ENCODE measurements around the gene TARBP2.

Gene TARBP2

DNA sequence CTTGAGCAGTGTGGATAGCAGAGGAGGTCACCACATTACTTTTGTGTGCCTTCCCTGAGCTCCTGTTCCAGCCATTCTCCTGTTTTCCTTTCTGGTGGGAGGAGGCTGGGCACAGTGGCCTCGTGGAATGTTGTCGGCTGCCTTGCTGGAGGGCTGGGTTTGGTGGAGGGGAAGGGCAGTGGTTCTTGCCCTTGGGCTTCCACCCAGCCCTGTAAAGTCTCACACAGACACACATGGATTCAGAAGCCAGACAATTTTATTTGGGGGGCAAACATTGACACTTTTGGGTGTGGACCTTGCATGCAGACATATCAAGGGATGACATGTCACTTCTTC lies 5.3 kb downstream of the TARBP2 start:
- in situ Hi-C loops (cut with HindIII; ENCODE audit: low pct_ligation_motif_present, low pct_unique_long_range_greater_than_20kb, low sequenced_read_pairs) = no loop called here
- DNase-seq = no peak

DNA sequence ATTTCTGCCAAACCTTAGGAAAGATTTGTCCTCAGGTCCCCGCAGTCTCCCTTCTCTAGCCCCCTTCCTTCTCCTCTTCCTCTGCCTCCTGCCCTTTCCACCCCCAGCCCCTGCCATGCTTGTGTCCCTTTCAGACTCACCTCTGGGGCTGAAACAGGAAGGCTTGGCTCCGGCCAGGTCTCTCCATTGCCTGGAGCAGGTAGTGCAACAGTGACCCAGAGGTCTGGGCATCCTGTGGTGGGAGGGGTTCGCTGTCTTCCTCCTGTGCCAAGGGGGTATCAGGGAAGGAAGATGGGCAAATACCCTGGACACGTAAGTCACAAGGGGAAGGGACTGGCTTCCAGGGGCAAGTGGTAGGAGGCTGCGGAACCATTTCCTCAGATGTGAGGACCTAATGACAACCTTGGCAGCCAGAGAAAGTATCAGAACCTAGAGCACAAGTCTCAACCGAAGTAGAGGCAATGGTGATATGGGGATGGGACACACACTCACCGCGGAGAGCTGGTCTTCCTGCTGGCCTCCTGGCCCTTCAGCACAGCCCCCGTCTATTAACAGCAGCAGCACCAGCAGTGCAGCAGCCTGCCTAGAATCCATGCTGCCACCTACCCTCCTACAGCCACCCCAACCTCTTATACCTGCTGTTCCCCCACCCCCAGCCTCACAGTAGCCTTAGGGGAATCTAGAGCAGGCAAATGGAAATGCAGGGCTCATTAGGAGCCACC lies 6.0 kb downstream of the TARBP2 start, which contains the start of gene NPFF:
NPFF (minus strand) TSS at position 604 of the 722 bp plus-strand sequence; CDS start at position 594, 10 bp downstream.
- in situ Hi-C loops (cut with HindIII; ENCODE audit: low pct_ligation_motif_present, low pct_unique_long_range_greater_than_20kb, low sequenced_read_pairs) = no loop called here
- no peak for DNase-seq

DNA sequence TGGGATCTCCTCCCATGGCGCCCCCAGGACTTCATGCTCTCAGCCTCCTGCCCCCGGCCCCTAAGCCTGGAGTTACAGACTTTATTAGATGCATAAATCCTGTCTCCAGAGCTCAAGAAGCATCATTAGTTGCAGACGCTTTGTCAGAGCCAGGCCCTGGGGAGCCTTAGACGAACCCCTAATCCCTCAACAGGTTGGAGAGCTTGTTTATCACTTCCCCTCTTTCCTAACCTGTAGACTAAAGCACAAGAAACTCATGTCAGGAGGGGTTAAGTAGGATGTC lies 6.5 kb downstream of the TARBP2 start:
- in situ Hi-C loops (cut with HindIII; ENCODE audit: low pct_ligation_motif_present, low pct_unique_long_range_greater_than_20kb, low sequenced_read_pairs) = no loop called here
- no peak for DNase-seq

DNA sequence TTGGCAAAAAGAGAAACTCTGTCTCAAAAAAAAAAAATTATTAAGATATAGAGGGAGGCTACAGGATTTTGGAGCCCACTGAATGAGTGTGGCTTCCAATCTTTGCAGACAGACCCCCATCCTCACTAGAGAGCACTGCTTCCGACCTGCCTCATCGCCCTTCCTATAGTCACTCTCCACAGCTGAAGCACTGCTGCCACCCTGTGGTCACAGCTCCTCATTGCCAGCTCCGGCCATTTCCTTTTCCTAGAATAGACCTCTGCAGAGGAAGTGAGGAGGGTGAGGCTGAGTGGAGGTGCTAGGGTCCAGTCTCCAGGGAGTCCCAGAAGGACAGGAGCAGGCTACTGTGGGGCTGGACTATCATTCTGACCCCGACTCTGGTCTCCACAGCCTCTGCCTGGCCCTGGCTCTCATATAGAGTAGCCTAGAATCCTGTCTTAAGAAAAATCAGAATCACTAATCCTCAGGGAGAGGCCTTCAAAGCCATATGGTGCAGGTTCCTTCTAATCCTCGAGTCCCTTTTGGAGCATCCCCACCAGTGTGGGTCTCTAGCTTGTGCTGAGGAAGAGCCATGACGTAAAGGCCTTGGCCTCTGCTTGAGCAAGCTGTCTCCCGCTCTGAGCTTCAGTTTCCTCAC lies 7.6 kb downstream of the TARBP2 start:
- peak; percentile 91 for DNase-seq
- in situ Hi-C loops (cut with HindIII; ENCODE audit: low pct_ligation_motif_present, low pct_unique_long_range_greater_than_20kb, low sequenced_read_pairs) = no loop called here

DNA sequence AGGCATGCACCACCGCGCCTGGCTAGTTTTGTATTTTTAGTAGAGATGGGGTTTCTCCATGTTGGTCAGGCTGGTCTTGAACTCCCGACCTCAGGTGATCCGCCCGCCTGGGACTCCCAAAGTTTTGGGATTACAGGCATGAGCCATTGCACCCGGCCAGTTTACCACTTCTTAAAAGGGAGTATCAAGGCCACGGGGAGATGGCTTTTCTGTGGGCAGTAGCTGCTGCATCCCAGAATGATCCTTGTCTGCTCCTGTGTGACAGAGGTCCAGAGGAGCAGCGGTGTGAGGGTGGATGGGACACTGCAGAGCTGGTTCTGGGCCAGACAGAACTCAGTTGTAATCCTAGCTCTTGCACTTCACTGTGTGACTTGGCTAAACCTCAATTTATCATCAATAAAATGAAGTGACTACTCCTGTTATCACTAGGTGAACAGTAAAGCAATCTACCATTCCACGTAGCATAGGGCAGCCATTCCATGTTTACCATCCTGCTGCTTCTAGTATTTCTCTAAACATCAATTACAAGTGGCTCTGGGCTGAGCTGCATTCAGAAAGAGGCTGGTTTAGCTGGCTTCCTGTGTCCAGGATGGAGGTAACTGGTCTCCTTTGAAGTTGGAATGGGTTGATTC lies 9.2 kb downstream of the TARBP2 start:
- DNase-seq = no peak
- in situ Hi-C loops (cut with HindIII; ENCODE audit: low pct_ligation_motif_present, low pct_unique_long_range_greater_than_20kb, low sequenced_read_pairs) = no loop called here

DNA sequence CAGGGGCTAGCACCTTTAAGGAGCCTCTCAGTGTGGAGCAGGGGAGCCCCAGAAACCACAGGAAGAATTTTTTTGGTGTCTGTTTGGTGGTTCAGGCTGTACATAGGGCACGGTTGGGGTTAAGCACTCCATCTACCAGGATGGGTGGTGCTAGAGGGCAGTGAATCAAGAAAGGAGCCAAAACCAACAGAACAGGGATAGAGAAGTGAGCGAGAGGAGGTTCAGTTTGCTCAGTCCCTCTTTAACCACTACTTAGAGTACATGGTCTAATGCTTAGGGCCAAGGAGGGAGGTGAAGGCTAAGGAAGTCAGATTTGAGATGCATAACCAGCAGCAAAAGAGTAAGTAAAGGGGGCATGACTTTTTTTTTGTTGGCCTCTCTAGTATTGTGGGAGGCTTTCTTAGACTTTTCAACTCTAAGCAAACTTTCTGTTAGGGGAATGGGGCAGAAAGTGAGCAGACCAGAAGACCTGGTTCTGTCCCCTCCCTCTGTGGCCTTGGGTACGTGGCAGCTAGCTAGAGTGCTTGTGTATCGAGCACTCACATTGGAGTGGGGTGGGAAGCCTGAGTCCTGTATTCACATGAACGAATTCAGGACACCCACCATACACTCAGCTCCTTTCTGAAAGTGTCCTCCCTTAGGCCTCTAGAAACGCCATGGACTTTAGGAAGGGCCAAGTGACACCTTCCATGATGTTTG lies 12.8 kb downstream of the TARBP2 start:
- in situ Hi-C loops (cut with HindIII; ENCODE audit: low pct_ligation_motif_present, low pct_unique_long_range_greater_than_20kb, low sequenced_read_pairs) = no loop called here

DNA sequence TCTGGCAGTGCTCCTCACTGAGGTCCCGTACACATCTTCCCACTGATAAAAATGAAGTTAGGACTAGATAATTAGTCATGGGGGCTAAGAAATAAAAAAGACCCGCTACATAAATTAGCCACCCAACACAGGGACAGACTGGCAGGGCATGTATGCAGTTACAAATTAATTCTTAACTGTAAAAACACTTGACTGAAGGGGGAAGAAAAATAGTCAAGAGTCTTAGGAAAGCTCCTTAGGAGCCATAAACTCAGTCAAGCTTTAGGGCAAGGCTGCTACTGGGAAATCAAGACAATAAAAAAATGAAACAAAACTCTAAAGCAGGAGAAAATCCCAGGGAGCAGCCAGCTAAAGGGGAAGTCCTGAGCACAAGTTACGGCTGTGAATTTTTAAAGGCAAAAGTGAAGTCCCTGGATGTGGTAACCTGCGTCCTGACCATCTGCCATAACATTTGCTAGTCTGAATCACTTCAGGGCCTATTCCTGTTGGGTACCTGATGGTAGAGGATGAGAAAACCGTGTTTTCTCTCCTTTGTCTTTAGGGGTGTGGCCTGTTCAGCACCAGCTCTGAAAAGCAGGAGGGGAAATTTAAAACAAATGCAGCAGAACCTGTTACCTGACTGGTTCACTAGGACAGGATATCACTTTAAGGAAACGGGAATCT lies 13.7 kb downstream of the TARBP2 start:
- in situ Hi-C loops (cut with HindIII; ENCODE audit: low pct_ligation_motif_present, low pct_unique_long_range_greater_than_20kb, low sequenced_read_pairs) = no loop called here
- DNase-seq = no peak

More for the DNA sequence above, 12.8 kb downstream of the TARBP2 start:
- DNase-seq = no peak

DNA sequence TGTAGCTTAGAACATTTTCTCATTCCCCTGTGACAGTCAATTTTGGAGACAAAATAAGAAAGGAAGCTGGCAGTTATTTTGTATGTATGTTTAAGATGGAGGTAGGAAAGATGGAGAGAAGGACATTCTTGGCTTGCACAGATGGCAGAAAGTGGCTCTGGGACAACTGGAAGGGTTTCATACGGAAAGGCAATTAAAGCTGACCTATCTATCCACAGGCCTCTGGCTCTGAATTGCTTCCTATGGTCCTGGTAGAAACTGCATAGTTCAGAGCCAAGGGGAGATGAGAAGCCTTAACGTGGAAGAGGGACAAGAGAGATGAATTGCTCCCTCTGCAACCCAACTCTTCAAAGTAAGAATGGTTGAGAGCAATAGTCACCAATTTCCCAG lies 14.2 kb downstream of the TARBP2 start:
- no peak for DNase-seq
- in situ Hi-C loops (cut with HindIII; ENCODE audit: low pct_ligation_motif_present, low pct_unique_long_range_greater_than_20kb, low sequenced_read_pairs) = no loop called here

DNA sequence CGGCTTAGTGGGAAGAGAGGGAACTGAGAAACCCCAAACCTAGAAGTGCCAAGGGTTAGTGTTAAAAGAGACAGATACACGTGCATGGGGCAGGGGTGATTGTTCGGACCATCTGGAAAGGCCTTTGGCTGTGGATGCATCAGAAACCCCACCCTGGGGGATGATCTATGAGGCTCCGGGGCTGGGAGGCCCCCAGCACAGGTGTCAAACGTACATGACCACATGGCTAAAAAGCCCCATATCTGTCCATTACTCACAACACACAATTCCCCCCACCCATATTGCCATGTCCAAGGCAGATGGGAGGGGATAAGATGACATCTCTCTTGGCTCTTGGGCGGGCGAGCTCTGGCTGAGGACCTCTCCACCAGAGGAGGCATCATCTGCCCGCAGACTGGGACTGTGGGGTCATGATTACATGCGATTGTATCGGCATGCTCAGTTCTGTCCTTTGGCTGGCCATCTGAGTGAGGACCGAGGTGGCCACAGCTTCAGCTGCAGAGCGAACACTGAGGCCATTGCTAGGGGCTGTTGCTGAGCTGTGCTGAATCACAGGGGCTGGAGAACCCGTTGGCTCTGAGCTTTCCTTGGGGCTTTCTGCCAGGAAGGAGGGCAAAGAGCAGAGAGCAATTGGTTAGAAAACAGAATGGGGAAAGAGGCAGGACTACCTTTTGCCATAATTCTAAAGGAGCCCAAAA lies 15.8 kb downstream of the TARBP2 start:
- in situ Hi-C loops (cut with HindIII; ENCODE audit: low pct_ligation_motif_present, low pct_unique_long_range_greater_than_20kb, low sequenced_read_pairs) = no loop called here
- DNase-seq = no peak

DNA sequence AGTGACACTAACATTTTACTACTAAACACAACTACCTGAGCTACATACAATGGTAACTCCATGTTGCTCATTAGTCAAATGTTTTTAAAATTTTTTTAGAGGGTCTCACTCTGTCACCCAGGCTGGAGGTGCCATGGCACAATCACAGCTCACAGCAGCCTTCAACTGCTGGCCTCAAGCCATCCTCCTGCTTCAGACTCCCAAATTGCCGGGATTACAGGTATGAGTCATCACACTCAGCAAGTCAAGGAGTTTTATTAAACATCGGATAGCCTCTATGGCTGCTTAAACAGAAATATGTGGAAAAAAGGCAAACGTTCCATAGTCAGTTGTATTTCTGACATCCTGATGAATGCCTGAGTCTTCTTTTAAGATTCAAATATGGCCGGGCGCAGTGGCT lies 17.3 kb downstream of the TARBP2 start:
- in situ Hi-C loops (cut with HindIII; ENCODE audit: low pct_ligation_motif_present, low pct_unique_long_range_greater_than_20kb, low sequenced_read_pairs) = no loop called here

DNA sequence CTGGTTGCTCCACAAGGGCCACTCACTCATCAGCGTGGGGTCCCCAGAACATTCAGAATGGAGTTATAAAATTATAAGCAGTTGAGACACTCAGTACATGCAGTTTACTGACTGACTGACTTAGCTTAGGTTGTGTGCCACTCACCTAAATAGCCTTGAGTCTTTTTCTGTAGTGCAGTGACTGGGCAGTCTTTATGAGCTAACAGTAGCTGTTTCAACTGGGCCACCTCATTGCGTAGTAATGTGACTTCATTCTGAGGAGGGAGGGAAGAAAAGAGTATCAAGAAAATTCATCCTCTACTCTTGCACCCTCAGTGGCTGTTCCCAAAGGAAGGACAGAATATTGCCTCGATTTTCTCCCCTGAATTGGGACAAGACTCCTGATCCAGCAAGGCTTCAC lies 22.0 kb downstream of the TARBP2 start:
- no peak for DNase-seq
- in situ Hi-C loops (cut with HindIII; ENCODE audit: low pct_ligation_motif_present, low pct_unique_long_range_greater_than_20kb, low sequenced_read_pairs) = no loop called here

More for the DNA sequence above, 17.3 kb downstream of the TARBP2 start:
- DNase-seq = no peak

DNA sequence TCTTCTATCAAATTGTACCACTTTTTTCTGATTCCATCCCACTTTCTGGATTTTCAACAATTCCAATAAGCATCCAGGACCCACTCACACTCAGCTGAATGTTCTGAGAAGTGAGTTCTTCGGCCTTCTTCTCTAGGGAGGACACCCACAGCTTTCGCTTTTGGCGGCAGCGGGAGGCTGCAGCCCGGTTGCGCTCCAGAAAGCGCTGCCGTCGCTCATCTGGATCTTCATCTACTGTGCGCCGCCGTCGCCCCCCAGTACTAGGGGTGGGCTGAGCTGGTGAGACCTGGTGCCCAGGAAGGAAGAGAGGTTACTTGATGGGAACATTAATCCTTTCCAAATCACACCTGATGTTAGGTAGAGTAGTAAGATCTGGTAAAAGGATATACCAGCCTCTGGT lies 23.4 kb downstream of the TARBP2 start:
- no peak for DNase-seq
- in situ Hi-C loops (cut with HindIII; ENCODE audit: low pct_ligation_motif_present, low pct_unique_long_range_greater_than_20kb, low sequenced_read_pairs) = no loop called here

DNA sequence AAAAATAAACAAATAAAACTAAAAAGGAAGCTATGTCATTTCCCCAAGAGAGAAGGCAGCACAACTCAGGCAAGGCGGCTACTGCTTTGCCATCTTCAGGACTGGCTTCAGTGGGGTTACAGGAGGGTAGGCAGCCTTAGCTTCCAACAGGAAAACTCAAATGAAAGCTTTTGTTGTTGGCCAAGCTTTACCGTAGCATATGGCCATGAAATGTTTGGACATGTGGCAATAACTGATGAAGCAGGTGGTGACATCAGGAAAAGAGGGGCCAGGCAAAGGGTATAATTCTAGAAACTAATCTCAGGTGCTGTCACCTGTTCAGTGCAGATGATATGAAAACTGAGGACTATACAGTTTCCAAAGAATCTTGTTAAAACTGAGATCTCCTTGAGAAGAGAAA lies 29.0 kb downstream of the TARBP2 start:
- DNase-seq = no peak
- in situ Hi-C loops (cut with HindIII; ENCODE audit: low pct_ligation_motif_present, low pct_unique_long_range_greater_than_20kb, low sequenced_read_pairs) = loop anchor here (10.0 kb wide), 1 partner anchor 145 kb away; the partner anchor contains the start of gene ATP5MC2

DNA sequence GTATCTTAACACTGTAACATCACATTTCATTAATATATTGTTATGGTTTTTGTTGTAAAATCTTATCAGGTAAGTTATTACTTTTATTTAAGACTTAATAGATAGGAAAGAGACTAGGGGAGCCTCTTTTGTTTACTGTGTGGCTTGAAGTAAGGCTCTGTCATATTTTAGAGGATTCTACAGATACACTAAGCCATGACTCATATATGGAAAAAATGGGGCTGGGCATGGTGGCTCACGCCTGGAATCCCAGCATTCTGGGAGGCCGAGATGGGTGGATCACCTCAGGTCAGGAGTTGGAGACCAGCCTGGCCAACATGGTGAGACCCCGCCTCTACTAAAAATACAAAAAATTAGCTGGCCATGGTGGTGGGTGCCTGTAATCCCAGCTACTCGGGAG lies 29.8 kb downstream of the TARBP2 start:
- in situ Hi-C loops (cut with HindIII; ENCODE audit: low pct_ligation_motif_present, low pct_unique_long_range_greater_than_20kb, low sequenced_read_pairs) = loop anchor here (10.0 kb wide), 1 partner anchor 144 kb away; the partner anchor contains the start of gene ATP5MC2
- DNase-seq = no peak

DNA sequence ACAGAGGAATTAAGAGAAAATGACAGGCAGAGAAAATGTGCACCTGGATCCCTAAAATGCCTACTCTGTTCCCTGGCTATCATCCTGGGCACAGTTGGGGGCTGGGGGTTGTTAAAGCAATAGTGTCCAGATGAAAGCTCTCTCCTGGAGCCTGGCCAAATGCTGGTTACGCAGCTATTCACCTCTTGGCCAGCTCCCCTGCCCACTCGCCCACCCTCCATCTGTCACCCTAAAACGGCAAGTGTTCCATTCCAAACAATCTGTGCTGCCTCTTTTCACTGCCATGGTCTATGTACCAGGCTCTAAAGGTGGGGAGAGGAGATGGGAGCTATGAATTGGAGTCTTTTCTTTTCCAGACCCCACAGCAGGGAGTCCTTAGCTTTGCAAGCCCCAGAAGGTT lies 30.9 kb downstream of the TARBP2 start:
- in situ Hi-C loops (cut with HindIII; ENCODE audit: low pct_ligation_motif_present, low pct_unique_long_range_greater_than_20kb, low sequenced_read_pairs) = loop anchor here (10.0 kb wide), 1 partner anchor 143 kb away; the partner anchor contains the start of gene ATP5MC2
- DNase-seq = no peak

DNA sequence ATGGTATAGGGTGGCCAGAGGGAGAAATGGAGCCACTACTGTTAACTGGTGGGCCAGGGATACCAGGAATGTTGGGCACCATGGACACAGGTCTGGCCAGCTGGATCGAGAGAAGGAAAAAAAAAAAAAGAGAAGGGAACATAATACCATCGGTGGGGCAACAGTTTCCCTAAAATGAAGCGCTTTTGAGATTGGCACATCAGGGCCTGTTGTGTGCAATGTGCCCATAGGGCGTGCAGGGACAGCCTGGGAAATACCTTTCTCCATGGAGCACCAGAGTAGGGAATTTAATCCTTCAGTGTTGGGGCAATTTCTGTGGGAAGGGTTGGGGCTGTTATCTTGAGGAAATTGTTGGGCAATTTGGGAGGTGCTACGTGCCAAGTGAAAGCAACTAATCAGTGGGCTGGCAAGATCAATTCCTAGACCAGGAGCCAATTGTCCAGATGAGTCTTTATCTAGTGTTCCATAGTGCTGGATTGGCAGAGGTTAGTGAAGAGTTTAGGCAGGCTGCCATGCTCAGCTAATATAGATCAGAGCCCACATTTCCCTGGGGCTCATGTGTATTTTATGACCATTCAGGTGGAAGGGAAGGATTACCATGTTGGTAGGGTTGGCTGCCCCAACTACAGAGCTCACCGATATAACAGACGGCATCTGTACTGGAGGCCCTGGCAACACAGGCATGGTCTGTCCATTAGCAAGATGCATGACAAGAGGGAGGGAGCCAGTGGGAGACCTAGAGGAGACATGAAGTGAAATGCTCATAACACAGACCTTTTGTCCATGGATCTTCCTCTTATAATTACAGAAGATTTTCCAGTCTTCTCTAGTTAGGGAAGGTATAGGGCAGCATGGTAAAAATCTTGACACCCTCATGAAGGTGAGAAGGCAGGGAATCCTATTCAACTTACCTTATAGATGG lies 31.7 kb downstream of the TARBP2 start:
- in situ Hi-C loops (cut with HindIII; ENCODE audit: low pct_ligation_motif_present, low pct_unique_long_range_greater_than_20kb, low sequenced_read_pairs) = loop anchor here (10.0 kb wide), 1 partner anchor 142 kb away; the partner anchor contains the start of gene ATP5MC2
- DNase-seq = no peak

DNA sequence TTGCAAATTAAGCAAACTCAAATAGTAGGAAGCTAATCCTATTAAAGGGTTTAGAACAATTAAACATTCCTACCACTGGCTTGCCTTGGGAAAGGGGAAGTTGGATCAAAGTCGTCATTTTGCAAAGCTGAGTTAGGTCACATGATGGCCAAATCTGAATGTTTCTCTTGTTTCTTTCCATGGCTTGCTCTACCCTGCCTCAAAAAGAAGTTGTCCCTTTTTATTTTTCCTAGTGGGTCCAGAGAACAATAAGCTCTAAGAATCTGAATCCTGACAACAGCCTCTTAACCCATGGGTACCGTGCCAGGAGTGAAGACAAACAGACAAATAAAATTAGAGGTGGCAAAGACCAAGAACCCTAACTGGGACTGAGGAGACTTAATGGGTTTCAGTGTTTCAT lies 32.4 kb downstream of the TARBP2 start:
- in situ Hi-C loops (cut with HindIII; ENCODE audit: low pct_ligation_motif_present, low pct_unique_long_range_greater_than_20kb, low sequenced_read_pairs) = loop anchor here (10.0 kb wide), 1 partner anchor 141 kb away; the partner anchor contains the start of gene ATP5MC2
- DNase-seq = no peak

All from ACHN (cell line).